Measurements from ENCODE around the gene ENGASE. TPM values are rescaled to one million over a fixed set of nuclear protein-coding genes. Genes with fewer than 3 reads are reported as not detected.

Gene ENGASE
- total RNA-seq, 1 donor from 2014 or later: 31.5 TPM

DNA sequence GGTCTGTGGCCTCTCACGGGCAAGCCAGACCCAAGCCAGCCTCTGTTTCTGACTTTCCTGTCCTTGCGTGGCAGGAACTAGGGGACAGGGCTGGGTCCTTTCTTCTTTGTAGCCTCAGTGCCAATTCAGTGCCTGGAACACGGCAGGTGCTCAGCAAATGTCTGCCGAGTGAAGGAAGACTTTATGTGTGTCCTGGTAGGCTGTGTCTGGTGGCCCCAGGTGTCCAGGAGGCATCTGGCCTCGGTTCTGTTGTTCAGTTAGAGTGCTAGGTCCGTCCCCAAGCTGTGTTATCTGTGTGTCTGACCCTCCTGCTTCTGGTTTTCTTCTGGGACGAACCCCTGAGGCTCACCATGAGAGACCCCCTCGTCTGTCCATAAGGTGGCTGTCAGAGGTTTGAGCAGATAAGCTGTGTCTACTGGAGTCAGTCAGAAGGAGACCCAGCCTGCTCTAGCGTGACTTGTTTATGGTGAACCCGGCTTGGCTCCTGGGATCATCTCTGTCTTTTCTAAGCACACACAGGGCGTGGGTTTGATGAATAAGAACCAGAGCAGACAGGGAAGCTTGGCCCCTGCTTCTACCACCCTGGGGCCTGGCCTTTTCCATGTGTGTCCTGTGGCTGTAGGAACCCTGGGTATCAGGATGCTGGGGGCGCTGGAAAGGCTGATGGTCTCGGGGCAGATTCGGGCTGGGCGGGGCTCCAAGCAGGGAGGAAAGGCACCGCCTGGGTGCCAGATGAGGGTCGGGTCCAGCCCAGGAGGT, 39.3 kb downstream of the ENGASE start:
- peaks cover 98% of the 10 kb centered on the region for H3K27me3 ChIP-seq (ENCODE audit: low read depth)
- H3K27ac ChIP-seq (replicated peaks): no peak overlapping the region
- H3K4me1 ChIP-seq: peaks cover 12% of the 10 kb centered on the region
- no peak overlapping the region for H3K4me3 ChIP-seq
- intact Hi-C loops (cut with micrococcal nuclease): loop anchor here (5.0 kb wide), 1 partner anchor 288 kb away; no protein-coding TSS in a partner anchor
- H3K9me3 ChIP-seq (replicated peaks): no peaks in the 10 kb centered on the region
- no peaks in the 10 kb centered on the region for H3K36me3 ChIP-seq
- TF ChIP-seq, protein P1, sequence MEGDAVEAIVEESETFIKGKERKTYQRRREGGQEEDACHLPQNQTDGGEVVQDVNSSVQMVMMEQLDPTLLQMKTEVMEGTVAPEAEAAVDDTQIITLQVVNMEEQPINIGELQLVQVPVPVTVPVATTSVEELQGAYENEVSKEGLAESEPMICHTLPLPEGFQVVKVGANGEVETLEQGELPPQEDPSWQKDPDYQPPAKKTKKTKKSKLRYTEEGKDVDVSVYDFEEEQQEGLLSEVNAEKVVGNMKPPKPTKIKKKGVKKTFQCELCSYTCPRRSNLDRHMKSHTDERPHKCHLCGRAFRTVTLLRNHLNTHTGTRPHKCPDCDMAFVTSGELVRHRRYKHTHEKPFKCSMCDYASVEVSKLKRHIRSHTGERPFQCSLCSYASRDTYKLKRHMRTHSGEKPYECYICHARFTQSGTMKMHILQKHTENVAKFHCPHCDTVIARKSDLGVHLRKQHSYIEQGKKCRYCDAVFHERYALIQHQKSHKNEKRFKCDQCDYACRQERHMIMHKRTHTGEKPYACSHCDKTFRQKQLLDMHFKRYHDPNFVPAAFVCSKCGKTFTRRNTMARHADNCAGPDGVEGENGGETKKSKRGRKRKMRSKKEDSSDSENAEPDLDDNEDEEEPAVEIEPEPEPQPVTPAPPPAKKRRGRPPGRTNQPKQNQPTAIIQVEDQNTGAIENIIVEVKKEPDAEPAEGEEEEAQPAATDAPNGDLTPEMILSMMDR (IDR thresholded peaks at IDR 0.05; ENCODE audit: borderline replicate concordance): no peak
- DNase-seq: no peak

DNA sequence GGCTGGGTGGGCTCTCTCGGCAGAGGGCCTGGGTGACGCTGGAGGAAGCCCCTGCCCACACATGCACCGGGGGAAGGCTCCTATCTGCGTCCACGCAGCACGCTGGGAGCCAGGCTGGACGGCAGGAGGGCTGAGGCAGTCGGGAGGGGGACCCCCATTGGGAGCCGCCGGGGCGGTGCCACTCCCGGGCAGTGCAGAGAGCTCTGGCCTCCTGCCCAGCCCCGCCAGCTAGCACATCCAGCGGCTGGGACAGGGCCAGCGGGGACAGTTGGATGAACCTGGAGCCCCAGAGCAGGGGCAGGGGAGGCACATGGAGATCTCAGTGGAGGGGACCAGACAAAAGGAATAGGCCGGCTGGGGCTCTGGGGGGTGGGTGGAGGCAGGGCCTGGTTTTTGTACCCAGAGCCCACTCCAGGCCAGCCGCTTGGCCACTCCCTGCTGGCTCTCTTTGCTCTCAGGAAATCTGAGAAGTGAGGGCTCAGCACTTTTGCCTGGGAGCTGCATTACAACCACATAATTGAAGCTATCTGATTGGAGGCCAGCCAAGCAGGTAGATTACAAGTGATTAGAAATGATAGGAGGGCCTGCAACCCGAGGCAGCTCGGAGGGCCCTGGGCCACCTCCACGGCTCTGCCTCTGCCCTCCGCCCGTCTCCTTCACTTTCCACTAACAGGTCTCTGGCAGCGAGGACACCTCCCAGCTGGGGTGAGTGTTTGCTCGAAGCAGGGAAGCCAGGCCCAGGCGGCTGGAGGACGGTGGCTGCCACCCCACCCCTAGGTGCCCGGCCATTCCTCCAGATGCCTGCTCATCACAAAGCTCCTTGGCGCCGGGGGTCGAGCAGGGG, 40.1 kb downstream of the ENGASE start:
- H3K9me3 ChIP-seq (replicated peaks): no peaks in the 10 kb centered on the region
- TF ChIP-seq, protein P1 (IDR thresholded peaks at IDR 0.05; ENCODE audit: borderline replicate concordance): no peak
- intact Hi-C loops (cut with micrococcal nuclease): loop anchor here (5.0 kb wide), 1 partner anchor 288 kb away; no protein-coding TSS in a partner anchor
- peak; percentile 54 for DNase-seq
- H3K27me3 ChIP-seq (ENCODE audit: low read depth): peaks cover 98% of the 10 kb centered on the region
- peaks cover 12% of the 10 kb centered on the region for H3K4me1 ChIP-seq
- no peak overlapping the region for H3K4me3 ChIP-seq
- H3K27ac ChIP-seq (replicated peaks): no peak overlapping the region
- H3K36me3 ChIP-seq: no peaks in the 10 kb centered on the region

DNA sequence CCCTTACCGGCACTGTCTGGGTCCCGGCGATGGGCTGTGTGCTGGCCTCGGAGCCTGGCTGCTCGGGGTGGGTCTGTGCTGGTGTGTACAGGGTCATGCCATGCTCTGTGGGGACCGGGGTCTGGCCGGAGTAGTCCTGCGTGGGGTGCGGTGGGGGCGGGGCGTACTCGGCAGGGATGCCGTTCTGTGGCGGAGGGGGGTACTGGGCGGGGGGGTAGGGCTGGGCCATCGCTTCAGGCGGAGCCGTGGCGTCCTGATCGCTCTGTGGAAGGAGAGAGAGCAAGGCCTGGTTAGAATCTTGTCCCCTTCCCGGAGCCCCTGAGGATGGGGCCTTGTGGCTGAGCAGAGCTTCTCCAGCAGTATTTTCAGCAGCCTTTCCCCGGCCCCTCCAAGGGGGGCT, 40.9 kb downstream of the ENGASE start:
- Histone ChIP-seq H3K27ac (replicated peaks) (no peak overlapping the region), H3K27me3 (ENCODE audit: low read depth) (peaks cover 98% of the 10 kb centered on the region), H3K4me3 (no peak overlapping the region), H3K9me3 (replicated peaks) (no peaks in the 10 kb centered on the region), H3K36me3 (no peaks in the 10 kb centered on the region), H3K4me1 (peaks cover 12% of the 10 kb centered on the region)
- no peak for DNase-seq
- intact Hi-C loops (cut with micrococcal nuclease): no loop called here
- TF ChIP-seq, protein P1 (IDR thresholded peaks at IDR 0.05; ENCODE audit: borderline replicate concordance): no peak

DNA sequence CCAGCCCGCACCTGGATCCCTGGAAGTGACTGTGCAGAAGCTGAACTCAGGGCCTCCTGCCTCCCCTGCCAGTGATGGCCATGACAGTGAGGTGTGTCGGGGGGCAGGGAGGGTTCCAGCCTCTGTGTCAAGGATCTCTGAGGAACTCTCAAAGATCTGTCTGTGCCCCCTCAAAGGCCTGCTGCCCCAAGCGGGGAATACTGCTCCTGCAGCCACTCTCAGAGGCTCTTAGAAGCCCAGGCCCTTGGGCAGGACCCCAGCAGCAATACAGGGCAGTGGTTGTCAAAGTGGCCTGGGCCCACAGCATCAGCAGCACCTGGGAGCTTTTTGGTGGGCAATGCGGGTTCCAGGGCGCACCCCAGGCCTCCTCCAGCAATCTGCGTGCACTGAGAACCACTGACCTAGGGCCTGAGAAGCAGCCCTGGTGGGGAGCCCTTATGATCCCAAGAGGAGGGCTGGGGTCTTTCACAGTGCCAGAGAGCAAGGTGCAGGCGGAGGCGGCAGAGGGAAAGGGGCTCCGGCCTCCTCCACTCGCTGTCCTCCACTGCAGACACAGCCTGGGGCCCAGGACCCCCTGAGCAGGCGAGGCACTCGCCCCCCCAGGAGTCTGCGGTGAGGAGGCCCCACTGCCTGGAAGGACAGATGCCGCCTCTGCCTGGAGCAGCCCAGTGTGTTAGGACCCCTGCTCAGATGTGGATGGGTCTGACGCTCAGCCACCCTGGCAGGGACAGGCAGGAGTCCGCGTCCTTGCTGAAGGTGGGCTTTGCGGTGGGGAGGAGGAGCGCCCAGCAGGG, 42.1 kb downstream of the ENGASE start:
- peaks cover 12% of the 10 kb centered on the region for H3K4me1 ChIP-seq
- H3K9me3 ChIP-seq (replicated peaks): no peaks in the 10 kb centered on the region
- peaks cover 97% of the 10 kb centered on the region for H3K27me3 ChIP-seq (ENCODE audit: low read depth)
- intact Hi-C loops (cut with micrococcal nuclease): no loop called here
- no peak overlapping the region for H3K4me3 ChIP-seq
- H3K27ac ChIP-seq (replicated peaks): no peak overlapping the region
- H3K36me3 ChIP-seq: no peaks in the 10 kb centered on the region
- TF ChIP-seq, protein P1 (IDR thresholded peaks at IDR 0.05; ENCODE audit: borderline replicate concordance): no peak
- DNase-seq: no peak

DNA sequence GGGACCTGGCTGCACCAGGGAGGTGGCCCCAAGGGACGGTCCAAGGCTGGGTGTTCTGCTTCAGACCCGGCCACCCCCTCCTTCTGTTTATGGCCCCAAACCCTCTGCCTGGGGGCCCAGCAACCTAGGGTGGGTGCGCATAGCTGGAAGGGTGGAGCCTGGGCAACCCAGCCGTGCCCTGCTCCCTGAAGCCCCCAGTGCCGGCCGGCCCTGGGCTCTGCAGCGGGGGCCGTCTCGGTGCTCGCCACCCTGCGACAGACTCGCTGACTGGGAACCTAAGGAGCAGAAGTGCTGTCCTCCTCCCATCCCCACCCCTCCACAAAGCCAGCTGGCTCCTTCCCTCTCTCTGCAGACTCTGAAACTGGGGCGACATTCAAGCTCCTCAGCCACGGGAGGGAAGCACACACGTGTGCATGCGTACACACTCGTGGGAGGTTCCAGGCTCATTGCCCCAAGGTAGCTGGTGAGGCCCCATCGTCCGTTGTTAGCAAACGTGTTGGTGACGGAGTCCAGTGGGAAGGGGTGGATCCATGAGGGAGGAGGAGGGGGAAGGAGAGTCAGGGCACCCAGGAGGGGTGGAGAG, 43.4 kb downstream of the ENGASE start:
- Histone ChIP-seq H3K4me3 (no peak overlapping the region), H3K27me3 (ENCODE audit: low read depth) (peaks cover 94% of the 10 kb centered on the region), H3K27ac (replicated peaks) (no peak overlapping the region), H3K36me3 (no peaks in the 10 kb centered on the region), H3K9me3 (replicated peaks) (no peaks in the 10 kb centered on the region), H3K4me1 (peaks cover 12% of the 10 kb centered on the region)
- intact Hi-C loops (cut with micrococcal nuclease): no loop called here
- DNase-seq: no peak
- TF ChIP-seq, protein P1 (IDR thresholded peaks at IDR 0.05; ENCODE audit: borderline replicate concordance): no peak

All from left ventricle myocardium inferior (tissue), 1 donor.